ENCODE data around the gene LRRC4C. TPM values are rescaled to one million over a fixed set of nuclear protein-coding genes. Genes with fewer than 3 reads are reported as not detected.

Gene LRRC4C
- total RNA-seq, 1 donor from 2014 or later: 0.64 TPM

DNA sequence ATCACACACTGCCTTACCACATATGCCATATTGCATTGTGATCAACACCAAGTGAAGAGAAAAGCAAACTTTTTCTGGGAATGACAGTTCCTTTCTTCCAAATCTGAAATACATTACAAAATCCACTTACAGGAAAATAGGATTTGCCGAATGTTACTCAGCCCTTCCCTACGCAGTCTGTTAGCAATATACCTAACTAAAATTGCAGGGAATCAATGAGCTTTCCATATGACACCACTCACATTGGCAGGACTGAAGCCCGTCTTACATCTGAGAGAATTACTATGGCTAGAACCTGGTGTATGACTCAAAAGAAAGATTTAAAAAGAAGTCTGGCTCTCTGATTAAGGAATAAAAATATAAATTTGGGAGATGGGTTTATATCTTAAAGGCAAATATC lies 136.0 kb downstream of the LRRC4C start:
- no peaks in the 10 kb centered on the region for H3K36me3 Mint-ChIP-seq (ENCODE audit: unreplicated experiment)
- no peaks in the 10 kb centered on the region for H3K9me3 Mint-ChIP-seq (ENCODE audit: unreplicated experiment)
- no peak overlapping the region for H3K4me3 Mint-ChIP-seq (ENCODE audit: unreplicated experiment)
- H3K27me3 Mint-ChIP-seq (ENCODE audit: unreplicated experiment): no peaks in the 10 kb centered on the region
- no peaks in the 10 kb centered on the region for H3K4me1 Mint-ChIP-seq (ENCODE audit: low read depth, unreplicated experiment)
- DNase-seq: no peak
- TF ChIP-seq, protein P1, sequence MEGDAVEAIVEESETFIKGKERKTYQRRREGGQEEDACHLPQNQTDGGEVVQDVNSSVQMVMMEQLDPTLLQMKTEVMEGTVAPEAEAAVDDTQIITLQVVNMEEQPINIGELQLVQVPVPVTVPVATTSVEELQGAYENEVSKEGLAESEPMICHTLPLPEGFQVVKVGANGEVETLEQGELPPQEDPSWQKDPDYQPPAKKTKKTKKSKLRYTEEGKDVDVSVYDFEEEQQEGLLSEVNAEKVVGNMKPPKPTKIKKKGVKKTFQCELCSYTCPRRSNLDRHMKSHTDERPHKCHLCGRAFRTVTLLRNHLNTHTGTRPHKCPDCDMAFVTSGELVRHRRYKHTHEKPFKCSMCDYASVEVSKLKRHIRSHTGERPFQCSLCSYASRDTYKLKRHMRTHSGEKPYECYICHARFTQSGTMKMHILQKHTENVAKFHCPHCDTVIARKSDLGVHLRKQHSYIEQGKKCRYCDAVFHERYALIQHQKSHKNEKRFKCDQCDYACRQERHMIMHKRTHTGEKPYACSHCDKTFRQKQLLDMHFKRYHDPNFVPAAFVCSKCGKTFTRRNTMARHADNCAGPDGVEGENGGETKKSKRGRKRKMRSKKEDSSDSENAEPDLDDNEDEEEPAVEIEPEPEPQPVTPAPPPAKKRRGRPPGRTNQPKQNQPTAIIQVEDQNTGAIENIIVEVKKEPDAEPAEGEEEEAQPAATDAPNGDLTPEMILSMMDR (IDR thresholded peaks at IDR 0.05; ENCODE audit: partially characterized antibody, unreplicated experiment): no peak
- no peak overlapping the region for H3K27ac Mint-ChIP-seq (ENCODE audit: unreplicated experiment)

DNA sequence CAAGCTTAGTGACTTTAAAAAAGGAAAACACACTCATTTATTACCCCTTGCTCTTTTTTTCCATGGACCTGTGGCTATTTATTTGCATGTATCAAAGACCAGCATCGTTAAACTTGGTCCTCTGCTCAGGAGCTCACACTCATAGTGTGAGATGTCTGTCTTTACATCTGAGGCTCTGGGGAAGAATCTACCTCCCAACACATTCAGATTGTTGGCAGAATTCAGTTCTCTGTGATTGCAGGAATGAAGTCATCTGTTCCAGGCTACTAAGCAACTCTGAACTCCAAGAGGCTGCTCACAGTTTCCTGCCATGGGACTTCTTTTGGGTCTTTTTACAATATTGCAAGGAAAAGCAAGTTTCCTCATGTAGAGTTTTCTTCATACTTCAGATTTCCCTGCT lies 138.8 kb downstream of the LRRC4C start:
- no peak overlapping the region for H3K4me3 Mint-ChIP-seq (ENCODE audit: unreplicated experiment)
- H3K36me3 Mint-ChIP-seq (ENCODE audit: unreplicated experiment): no peaks in the 10 kb centered on the region
- no peak overlapping the region for H3K27ac Mint-ChIP-seq (ENCODE audit: unreplicated experiment)
- TF ChIP-seq, protein P1 (IDR thresholded peaks at IDR 0.05; ENCODE audit: partially characterized antibody, unreplicated experiment): no peak
- no peaks in the 10 kb centered on the region for H3K4me1 Mint-ChIP-seq (ENCODE audit: low read depth, unreplicated experiment)
- no peaks in the 10 kb centered on the region for H3K27me3 Mint-ChIP-seq (ENCODE audit: unreplicated experiment)
- DNase-seq: no peak
- H3K9me3 Mint-ChIP-seq (ENCODE audit: unreplicated experiment): no peaks in the 10 kb centered on the region

DNA sequence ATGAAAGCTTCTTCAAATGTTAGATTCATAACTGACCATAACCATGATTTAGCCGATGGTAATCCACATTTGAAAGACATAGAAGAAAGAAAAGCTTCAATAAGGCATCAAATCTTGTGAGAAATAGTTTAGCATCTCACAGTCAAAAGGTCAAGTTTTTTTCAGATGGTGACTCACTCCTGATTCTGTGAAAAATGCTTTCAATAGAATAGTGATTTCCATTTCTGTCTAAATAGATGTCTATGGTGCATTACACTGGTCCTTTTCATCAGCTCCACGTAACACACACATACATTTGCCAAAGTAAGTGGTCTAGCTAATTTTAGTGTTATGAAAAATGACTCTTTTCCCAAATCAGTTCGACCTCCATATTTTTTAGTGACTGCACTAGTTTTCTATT lies 139.2 kb downstream of the LRRC4C start:
- no peaks in the 10 kb centered on the region for H3K27me3 Mint-ChIP-seq (ENCODE audit: unreplicated experiment)
- H3K36me3 Mint-ChIP-seq (ENCODE audit: unreplicated experiment): no peaks in the 10 kb centered on the region

DNA sequence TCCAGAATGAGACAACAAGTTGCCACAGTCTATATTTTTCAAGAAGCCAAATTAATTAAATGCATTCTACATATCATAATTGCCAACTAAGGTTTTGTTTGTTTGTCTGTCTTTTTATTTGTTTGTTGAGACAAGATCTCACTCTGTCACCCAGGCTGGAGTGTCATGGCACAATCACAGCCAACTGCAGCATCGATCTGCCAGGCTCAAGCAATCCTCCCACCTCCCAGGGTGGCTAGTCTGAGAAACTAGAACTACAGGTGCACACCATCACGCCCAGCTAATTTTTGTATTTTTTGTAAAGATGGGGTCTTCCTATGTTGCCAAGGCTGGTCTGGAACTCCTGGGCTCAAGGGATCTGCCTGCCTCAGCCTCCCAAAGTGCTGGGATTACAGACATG lies 140.0 kb downstream of the LRRC4C start:
- DNase-seq: no peak
- TF ChIP-seq, protein P1 (IDR thresholded peaks at IDR 0.05; ENCODE audit: partially characterized antibody, unreplicated experiment): no peak
- Mint-ChIP-seq H3K36me3 (ENCODE audit: unreplicated experiment) (no peaks in the 10 kb centered on the region), H3K27ac (ENCODE audit: unreplicated experiment) (no peak overlapping the region), H3K9me3 (ENCODE audit: unreplicated experiment) (no peaks in the 10 kb centered on the region), H3K4me1 (ENCODE audit: low read depth, unreplicated experiment) (no peaks in the 10 kb centered on the region), H3K4me3 (ENCODE audit: unreplicated experiment) (no peak overlapping the region), H3K27me3 (ENCODE audit: unreplicated experiment) (no peaks in the 10 kb centered on the region)

More for the DNA sequence above, 139.2 kb downstream of the LRRC4C start:
- no peak for DNase-seq
- Mint-ChIP-seq H3K9me3 (ENCODE audit: unreplicated experiment) (no peaks in the 10 kb centered on the region), H3K4me1 (ENCODE audit: low read depth, unreplicated experiment) (no peaks in the 10 kb centered on the region), H3K4me3 (ENCODE audit: unreplicated experiment) (no peak overlapping the region), H3K27ac (ENCODE audit: unreplicated experiment) (no peak overlapping the region)
- TF ChIP-seq, protein P1 (IDR thresholded peaks at IDR 0.05; ENCODE audit: partially characterized antibody, unreplicated experiment): no peak

DNA sequence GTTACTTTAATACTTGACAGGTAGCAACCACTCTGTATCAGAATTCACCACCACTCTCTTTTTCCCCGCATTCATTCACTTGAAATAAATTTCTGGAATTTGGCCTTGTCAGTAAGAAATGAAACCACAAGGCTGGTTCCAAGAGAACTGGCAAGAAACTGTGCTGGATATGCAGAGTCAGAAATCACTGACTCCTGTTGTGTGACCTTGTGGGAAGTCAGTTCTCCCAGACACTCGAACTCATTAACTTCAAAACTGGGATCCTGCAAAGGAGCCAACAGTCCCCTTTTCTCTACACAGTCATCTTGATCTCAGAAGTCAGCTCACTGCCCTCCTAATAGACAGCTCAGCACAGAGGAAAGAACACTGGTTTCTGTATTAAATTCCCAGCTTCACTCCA lies 142.7 kb downstream of the LRRC4C start:
- Mint-ChIP-seq H3K9me3 (ENCODE audit: unreplicated experiment) (no peaks in the 10 kb centered on the region), H3K27me3 (ENCODE audit: unreplicated experiment) (no peaks in the 10 kb centered on the region), H3K4me1 (ENCODE audit: low read depth, unreplicated experiment) (no peaks in the 10 kb centered on the region), H3K27ac (ENCODE audit: unreplicated experiment) (no peak overlapping the region), H3K4me3 (ENCODE audit: unreplicated experiment) (no peak overlapping the region), H3K36me3 (ENCODE audit: unreplicated experiment) (no peaks in the 10 kb centered on the region)
- TF ChIP-seq, protein P1 (IDR thresholded peaks at IDR 0.05; ENCODE audit: partially characterized antibody, unreplicated experiment): no peak
- DNase-seq: no peak
